ENCODE data around the gene CBFA2T3.
"Not testable (repeated sequence)": the region's sequence is repeated elsewhere in the genome, so short reads cannot be mapped to it uniquely, and the experiment has no call there.

Gene CBFA2T3

DNA sequence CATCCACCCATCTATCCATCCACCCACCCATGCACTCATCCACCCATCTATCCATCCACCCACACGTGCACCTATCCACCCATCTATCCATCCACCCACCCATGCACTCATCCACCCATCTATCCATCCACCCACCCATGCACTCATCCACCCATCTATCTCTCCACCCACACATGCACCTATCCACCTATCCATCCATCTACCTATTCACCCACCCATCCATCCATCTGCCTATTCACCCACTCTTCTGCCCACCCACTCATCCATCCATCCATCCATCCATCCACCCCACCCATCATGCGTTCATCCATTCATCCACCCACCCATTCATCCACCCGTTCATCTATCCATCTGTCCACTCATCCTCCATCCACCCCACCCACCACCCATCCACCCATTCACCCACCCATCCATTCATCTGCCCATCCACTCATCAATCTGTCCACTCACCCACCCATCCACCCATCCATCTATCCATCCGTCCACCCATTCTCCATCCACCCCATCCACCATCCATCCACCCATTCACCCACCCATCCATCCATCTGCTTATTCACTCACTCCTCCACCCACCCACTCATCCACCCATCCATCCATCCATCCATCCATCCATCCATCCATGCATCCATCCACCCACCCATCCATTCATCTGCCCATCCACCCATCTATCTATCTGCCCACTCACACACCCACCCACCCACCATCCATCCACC is 35.1 kb upstream of the CBFA2T3 start:
- DNase-seq: no peak

DNA sequence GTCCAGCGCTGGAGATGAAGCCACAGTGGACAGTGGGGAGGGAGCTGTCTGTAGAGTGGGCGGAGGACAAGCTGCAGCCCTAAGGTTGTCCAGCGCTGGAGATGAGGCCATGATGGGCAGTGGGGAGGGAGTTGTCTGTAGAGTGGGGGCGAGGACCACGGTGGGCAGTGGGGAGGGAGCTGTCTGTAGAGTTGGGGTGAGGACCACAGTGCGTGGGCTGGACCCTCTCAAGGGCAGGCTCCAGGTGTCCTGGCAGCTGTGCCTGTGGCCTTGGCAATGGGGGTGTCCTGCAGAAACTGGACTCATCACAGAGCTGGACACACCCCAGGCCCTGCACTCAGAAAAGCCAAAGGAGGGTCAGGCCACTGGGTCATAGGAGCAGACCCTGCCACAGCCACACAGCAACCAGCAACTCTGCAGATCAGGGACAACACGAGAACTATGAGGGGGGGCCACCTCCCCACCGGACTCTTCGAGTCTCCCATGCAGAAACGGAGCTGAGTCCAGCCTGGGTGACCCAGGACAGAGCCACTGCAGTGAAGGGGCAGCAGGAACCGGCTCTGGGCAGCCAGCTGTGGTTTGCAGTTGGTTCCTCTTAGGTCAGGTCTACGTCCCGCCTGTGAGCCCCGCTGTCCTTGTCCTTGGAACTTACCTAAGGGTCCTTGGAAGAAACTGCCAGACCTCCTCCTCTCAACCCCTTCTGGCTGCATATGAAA is 33.4 kb upstream of the CBFA2T3 start:
- no peak for DNase-seq

DNA sequence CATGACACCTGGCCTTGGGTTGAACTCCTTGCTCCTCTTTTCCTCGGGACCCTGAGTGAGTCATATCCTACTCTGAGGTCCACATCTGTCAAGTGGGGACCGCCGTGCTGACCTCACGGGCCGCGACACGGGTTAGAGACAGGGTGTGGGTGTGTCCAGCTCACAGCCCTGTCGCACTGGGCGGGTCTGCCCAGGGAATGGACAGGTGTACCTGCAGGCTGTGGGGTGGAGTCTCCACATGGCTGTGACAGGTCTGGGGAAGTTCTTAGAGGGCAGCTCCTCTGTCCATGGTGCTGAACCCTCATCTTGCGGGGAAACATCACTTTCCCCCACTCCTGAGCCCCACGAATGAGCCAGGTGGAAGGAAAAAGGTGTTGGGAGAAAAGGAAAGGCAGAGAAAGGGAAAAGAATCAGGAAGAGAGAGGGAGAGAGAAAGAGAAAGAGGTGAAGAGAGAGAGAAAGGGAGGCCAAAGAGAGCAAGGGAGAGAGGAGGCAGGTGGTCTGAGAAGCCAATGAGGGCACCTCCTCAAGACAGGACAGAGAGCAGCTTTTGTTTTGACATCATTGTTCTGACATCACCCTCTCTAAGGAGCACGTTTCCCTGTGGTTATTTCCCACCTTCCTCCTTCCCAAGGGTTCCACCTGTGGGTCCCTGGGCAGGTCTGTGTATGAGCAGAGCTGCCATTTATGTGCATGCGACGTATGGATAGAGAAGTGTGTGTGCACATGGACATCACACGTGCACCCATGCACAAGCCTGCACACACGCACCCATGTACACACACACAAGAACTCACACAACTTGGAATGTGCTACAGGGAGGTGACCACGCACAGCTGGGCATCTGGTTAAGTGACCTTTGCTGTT is 32.6 kb upstream of the CBFA2T3 start:
- DNase-seq: no peak

DNA sequence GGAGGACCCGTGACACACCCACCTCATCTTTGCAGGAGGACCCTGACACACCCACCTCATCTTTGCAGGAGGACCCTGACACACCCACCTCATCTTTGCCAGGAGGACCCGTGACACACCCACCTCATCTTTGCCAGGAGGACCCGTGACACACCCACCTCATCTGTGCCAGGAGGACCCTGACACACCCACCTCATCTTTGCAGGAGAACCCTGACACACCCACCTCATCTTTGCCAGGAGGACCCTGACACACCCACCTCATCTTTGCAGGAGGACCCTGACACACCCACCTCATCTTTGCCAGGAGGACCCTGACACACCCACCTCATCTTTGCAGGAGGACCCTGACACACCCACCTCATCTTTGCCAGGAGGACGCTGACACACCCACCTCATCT is 31.8 kb upstream of the CBFA2T3 start:
- DNase-seq: not testable (repeated sequence)

DNA sequence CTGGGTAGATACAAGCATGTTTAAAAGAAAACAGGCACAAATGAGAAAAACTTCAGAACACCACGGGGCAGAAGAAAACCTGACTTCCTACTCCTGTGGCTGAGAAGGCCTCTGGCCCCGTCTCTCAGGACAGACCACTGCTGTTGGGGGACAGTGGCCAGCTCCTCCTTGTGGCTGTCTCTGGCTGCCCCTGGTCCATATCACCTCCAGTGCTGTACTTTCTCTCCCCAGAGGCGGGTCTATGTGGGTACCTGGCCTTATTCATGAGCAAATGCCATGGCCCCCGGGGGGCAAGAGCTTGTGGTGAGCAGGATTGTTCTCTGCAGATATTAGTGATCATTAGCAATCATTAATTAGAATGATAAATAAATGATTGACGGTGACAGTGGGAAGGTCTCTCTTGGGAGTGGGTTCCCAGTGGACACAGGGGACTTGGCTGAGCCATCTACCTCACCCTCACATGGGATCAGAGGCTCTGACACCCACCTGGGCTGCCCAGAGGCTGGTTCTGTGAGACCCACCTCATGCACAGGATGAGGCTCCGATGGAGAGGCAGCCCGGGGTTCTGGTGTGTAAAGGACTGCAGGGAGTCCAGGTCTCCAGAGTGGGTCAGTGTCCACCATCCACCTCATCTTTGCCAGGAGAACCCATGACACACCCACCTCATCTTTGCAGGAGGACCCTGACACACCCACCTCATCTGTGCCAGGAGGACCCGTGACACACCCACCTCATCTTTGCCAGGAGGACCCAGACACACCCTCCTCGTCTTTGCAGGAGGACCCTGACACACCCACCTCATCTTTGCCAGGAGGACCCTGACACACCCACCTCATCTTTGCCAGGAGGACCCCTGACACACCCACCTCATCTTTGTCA is 30.6 kb upstream of the CBFA2T3 start:
- no peak for DNase-seq

DNA sequence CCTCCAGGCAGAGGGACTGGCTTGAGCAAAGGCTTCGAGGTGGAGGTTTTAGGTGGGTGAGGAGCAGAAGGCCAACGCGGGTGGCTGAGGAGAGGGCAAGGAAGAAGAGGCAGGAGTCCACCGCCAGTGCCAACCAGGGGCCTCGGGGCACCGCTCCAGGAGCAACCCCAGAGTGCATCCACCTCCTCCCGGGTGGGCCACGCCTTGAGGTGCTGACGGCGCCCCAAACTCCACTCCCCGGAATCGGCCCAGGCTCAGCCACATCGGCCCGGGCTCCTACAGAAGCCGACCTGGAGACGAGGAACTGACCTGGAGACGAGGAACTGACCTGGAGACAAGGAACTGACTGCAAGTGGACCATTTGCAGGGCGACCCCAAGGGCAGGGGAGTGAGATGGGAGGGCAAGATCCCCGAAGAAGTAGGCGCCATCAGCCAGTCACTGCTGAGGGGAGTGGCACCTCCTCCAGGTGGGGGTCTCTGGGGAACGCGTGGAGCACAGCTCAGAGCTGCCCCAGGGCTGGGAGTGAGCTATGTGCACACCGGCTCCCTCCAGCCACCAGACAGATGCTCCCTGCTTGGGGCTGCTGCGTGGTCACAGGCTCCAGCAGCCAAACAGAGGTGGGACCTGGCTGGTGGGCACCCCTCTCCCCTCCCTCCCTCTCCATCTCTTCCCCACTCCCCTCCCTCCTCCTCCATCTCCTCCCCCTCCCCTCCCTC is 29.2 kb upstream of the CBFA2T3 start:
- no peak for DNase-seq

DNA sequence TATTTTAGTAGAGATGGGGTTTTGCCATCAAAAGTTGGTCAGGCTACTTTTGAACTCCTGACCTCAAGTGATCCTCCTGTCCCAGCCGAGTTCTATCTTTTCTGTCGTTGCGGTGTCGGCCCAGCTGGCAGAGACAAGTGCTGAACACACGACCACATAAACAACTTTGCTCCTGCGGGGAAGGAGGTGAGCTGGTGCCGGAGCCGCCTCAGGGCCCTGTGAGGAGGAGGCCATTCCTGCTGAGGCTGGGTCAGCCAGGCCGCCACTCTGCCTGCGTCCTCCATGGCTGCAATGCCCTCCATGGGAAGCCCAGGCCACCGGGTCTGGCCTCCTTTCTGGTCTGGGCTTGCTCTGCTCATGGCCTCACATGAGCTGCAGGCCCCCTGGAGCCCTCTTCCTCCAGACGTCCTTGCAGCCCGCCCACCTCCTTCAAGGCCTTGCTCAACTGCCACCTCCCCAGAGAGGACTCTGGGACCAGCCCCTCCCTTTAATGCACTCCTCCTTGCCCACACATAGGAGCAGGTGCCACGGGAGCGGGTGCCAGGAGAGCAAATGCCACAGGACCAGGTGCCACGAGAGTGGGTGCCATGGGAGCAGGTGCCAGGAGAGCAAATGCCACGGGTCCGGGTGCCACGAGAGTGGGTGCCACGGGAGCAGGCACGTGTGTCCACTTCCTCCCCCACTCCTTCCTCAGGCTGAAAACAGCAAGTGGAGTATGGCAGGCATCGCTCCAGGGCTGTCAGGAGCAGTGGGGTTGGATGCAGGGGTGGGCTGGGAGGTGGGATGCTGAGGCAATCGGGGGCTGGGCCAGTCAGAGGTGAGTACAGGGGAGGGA is 28.4 kb upstream of the CBFA2T3 start:
- no peak for DNase-seq

DNA sequence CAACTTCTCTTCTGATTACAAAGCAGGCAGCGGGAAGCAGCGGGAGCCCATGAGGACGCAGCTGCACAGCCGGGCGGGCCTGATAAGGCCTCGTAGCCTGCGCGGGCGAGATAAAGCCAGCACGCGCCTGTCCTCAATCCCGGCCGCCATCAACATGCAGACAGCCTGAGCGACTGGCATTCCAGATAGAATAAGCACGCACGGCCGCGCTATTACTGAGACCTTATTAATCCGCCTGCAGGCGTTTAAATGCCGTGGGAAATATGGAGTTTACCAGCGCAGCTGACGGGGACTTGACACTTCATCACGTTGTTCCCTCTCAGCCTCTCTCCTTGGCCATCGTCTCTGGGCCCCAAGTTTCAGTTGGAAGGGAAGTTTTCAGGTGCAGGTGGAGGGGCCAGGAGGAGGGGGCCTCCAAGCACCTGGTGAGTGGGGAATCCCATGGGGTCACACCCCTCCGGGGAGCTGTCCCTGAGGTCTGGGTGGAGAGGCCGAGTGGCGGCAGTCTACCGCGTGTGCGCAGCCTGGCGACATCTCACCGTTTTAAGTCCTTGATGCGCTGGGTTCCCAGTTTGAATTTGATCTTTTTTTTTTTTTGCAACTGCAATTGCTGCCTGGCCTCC is 27.3 kb upstream of the CBFA2T3 start:
- no peak for DNase-seq

DNA sequence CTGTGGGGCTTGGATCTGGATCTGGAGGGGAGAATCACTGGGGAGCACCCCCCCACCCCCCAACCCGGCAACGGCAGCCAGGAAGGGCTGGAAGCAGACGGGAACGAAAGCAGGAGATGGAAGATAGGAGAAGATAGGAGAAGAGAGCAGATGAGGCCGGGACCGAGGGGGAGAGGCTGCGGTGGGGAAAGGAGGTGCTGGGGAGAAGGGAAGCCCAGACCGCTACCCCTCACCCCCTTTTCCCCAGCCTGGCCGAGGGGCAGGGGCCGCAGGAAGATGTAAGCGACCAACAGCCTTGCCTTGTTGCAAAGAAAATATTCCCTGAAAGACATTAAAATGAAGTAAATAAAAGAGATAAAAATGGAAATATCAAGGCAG is 26.8 kb upstream of the CBFA2T3 start:
- no peak for DNase-seq

DNA sequence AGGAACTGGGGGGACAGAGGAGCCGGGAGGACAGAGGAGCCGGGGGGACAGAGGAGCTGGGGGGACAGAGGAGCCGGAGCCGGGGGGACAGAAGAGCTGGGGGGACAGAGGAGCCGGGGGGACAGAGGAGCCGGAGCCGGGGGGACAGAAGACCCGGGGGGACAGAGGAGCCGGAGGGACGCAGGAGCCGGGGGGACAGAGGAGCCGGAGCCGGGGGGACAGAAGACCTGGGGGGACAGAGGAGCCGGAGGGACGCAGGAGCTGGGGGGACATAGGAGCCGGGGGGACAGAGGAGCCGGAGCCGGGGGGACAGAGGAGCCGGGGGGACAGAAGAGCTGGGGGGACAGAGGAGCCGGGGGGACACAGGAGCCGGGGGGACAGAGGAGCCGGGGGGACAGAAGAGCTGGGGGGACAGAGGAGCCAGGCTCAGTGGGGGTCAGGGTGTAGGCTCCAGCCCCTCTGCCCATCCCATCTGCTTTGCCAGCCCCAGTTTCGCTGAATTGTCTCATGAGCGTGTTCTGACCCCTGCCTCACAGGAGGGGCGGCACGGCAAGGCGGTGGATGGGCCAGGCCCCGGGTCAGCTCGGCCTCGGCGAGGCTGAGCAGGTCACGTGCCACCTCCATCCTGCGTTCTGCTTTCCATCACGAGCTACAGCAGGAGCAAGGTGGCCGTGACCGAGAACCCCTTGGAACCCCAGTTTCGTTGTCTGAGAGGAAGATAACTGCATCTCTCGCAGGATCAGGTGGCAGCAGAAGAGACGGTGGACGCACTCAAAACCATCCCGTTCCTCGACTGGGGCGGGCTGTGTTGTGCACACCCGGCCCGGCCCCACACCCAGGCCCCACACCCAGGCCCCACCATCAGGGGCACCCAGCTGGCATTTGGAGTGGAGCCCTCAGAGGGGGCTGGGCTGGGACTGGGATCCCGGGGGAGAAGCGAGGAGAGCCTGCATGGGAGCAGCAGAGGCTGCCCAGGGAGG is 26.1 kb upstream of the CBFA2T3 start:
- DNase-seq: no peak

DNA sequence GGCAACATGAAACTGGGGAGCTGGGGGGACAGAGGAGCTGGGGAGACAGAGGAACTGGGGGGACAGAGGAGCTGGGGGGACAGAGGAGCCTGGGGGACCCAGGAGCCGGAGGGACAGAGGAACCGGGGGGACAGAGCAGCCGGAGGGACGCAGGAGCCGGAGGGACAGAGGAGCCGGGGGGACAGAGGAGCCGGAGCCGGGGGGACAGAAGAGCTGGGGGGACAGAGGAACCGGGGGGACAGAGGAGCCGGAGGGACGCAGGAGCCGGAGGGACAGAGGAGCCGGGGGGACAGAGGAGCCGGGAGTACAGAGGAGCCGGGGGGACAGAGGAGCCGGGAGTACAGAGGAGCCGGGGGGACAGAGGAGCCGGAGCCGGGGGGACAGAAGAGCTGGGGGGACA is 25.1 kb upstream of the CBFA2T3 start:
- not testable (repeated sequence) for DNase-seq

DNA sequence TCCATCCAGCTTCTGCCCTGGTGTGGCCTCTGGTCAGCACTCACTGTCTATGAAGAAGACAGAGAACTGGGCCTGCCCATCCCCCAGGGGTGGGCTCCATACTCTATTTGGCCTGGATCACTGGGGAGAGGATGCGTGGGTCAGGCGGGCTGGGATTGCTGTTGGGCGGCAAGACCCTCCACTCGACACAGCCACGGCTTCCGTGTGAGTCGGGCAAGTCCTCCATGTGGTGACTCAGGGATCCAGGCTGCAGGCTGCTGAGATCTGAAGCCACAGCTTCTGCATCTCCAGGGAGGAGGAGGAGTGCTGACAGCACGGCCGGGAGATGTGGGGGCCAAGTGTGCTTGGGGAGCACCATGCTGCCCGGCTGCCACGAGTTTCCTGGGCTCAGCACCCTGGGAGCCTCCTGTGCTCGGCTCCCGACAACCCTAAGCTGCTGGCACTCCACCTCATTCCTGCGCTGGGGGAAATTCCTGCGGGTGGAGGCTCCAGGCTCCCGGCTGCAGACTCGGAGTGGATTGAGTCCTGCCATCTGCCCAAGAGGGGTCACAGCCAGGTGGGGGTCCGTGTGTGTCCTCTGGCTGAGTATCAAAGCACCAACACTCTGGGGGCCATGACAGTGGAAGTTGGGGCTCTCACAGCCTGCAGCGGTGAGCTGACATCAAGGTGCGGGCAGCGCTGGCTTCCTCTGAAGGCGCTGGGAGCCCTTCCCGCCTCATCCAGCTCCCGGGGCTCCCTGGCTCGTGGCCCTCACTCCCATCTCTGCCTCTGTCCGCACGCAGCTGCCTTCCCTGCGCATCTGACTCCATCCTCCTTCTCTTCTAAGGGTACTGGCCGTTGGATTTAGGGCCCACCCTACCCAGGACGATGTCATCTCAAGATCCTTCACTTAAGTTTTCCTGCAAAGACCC is 24.4 kb upstream of the CBFA2T3 start:
- no peak for DNase-seq

DNA sequence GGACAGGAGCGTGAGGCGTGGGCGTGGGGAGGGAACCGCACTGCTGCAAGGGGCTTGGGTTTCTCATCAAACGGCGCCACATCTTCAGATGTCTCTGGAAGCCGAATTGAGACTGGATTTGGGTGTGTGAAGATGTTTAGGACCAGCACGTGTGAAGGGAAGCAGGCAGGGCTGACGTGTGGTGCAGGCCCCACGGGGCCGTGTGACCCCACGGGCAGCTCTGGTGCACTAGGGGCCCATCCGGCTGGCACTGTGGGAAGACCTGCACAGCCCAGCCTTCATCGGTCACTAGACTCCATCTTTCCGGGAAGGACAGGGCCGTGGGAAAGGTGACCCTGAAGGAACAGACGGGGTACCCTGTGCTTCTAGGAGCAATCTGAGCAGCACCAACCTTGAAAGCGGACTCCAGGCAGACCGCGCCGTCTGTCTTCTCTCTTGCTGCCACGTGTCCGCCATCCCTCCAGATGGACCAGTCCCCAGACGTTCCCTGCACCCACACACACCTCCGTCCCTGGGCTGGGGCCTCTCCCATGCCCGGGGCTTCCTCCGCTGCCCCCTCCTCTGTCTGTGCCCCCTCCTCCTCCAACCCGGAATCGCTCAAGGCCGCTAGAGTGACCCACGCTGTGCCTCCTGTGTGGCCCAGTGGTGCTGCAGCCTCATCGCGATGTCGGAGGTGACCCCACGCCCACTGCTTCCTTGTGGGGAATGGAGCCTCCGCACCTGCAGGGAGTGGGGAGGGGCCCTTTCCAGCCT is 23.4 kb upstream of the CBFA2T3 start:
- no peak for DNase-seq

DNA sequence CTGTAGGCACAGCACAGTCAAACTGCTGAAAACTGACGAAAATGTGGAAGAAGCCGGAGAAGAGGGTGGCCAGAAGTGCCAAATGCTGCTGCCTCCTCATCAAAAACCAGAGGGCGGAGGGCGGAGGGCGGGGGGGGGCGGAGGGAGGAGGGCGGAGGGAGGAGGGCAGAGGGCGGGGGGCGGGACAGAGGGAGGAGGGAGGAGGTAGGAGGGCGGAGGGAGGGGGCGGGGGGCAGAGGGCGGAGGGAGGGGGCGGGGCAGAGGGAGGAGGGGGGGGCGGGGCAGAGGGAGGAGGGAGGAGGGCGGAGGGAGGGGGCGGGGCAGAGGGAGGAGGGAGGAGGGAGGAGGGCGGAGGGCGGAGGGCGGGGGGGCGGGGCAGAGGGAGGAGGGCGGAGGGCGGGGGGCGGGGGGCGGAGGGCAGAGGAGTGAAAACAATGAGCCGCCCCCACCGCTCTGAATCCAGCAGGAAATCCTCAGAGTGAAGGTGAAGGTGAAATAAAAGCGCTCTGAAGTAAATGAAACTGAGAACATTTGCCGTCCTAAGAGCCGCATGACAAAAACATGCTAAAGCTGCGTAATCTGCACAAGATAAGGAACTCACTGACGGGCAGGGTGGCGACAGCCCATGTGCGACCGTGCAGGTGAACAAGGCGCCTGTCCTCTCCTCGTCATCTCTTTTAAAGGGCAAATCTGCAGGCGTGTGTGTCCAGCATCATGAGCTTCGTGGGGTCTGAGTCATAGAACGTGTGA is 22.6 kb upstream of the CBFA2T3 start:
- no peak for DNase-seq

DNA sequence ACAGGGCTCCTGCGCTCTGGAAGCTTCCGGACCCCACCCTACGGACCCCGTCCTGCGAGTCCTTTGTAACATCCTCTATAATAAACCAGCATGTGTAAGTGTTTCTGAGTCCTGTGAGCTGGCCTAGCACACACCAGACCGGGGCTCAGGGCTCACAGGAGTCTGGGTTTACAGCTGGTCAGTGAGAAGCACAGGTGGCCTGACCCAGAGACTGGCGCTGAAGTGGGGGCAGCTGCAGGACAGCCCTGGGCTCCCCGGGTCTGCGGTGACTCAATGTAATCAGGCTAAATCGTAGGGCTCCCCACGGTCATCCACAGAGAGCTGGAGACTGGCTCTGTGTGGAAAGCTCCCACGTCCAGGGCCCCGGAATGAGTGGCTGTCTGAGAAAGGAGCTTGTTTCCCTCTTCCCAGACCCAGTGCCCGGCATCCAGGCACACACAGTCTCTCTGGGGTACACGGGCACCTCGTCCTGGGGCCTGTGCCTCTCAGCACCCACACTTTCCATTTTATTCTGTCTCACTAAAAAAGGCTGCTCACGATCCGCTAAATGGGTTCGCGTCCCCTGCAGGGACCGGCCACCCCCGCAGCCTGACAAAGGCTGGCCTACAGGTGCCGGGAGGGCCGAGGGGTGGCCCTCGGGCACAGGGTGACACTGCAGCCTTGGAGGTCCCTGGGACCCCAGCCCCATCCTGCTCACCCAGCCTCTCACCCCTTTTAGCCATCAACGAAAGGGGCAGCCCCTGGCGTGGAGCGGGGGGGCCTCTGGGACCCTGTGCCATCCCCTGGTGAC is 18.9 kb upstream of the CBFA2T3 start:
- DNase-seq: no peak

DNA sequence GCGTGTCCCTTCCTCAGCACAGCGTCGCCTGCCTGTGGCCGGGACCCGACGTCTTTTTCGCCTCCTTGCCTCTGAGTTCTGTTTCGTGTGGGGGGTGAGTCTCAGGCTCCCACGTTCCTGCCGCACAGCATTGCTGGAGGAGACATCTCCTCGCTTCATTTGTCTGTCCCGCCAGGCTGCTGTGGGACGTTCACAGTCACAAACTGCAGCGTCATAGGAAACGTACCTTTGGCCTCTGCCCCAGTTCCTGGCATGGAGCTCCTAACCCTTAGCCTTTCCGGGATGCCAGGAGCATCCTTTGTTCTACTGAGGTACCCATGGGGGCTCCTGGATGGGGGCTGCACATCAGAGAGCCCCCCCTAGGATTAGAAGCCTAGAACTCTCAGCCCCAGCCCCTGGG is 18.2 kb upstream of the CBFA2T3 start:
- DNase-seq: no peak
